NCI-H2196 (cell line): Measurements from ENCODE around the gene CHST13.

Experiments used
- DNase-seq: peaks from one replicate; lab custom pipeline; 2025; ENCODE audit not compliant: unreplicated experiment; lab: John Stamatoyannopoulos, UW

The CHST13 gene

DNA sequence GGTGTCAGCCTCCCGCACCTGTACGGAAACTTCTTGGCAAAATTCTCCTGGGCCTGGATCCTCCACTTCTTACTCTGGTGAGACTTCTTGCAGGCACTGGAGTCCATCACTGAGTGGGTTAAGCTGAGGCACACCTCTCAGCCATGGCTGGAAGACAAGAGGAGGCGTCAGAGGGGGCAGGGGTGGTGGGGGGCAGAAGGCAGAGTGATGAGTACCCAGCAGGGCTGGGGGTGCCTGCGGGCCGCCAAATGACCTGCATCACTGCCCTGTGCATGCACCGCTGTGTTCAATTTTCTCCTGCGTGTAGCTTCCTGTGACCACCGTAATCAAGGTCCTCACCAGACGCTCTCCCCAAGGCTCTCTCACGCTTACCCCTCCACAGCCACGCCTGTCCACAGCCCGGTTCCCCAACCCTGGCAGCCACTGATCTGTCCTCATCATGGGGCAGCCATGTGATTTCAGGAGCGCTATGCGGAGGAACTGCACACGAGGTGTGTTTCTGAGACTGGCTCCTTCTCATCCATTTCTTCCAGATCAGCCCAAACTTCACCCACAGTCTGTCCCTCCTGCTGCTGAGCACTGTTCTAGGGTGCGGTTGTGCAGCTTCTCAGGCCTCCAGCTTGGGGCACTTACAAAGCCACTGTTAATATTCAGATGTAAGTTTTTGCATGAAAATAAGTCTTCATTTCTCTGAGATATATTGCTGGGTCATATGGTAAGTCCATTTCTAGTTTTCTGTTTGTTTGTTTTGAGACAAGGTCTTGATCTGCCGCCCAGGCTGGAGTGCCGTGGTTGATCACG, 29.5 kb downstream of the CHST13 start:
- DNase-seq = no peak

DNA sequence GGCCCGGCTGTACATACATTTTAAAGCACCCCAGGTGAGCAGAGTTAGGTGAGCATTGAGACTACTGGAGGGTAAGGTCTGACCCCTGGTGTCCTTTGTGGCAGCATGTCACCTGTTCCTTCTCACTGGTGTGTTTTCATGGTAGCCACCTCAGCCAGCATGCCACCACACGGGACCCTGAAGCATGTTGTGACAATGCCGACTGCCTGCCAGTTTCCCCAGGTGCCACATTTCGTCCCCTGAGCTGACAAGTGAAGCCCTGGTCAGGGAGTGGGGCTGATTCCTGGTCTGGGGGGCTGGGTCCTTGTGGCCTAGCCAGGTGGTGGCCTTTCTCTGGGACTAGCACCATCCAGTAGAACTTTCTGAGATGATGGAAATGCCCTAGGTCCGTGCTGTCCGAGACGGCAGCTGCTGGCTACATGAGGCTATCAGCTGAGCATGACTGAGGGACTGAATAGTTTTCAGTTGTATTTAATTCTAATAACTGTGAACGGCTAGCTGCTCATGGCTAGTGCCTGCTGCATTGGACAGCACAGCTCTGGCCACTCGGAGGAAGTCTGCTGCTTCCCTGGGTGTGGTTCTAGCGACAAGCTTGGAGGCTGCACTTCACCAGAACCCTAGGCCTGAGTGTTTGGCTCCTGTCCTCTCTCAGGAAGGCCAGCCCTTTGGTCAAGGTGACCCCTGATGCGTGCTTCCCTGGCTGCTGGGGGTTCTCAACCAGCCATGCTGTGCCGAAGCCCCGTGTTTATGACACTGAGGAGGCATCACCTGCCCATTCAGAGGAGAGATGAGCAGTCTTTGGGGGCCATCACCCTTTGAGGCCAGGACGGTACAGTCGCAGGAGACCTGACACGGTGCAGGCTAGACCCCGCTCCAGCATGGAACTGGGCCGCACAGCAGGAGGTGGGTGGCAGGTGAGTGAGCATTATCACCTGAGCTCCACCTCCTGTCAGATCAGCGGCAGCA, 30.9 kb downstream of the CHST13 start:
- no peak for DNase-seq

DNA sequence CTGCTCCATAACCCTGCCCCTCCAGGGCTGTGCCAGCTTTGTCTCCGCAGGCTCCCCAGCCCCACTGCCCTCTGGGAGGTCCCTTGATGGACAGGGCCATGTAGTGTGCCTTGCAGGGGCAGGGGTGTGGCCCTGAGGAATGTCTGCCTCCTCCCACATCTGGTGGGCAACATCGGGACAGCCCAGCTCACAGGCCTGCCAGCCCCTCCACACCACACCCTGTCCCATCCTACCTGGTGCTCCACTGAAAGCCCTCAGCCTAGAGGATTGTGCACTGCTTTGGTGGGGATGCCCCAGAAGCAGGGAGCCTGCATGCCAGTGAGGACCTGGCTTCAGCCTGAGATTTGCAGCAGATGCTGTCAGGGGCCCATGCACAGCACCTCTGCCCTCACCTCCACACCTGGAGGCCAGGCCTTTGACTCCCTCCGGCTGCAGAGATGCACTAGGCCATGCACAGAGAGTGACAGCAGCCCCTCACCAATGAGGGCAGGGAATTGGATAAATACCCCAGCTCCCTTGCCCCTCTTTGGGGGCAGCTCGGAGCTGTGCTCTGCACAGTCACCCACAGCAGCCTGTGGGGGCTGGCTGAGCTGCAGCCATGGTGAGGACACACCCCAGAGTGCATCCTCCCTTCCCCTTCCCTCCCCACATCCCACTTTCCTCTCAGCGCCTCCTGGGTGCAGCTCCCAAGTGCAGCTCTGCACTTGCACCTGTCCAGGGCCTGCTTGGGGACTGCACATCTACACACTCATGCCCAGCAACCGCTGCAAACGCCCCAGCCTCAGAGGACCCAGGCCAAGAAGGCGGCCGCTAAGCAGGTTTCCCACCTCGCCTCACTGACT, 32.1 kb downstream of the CHST13 start:
- no peak for DNase-seq

DNA sequence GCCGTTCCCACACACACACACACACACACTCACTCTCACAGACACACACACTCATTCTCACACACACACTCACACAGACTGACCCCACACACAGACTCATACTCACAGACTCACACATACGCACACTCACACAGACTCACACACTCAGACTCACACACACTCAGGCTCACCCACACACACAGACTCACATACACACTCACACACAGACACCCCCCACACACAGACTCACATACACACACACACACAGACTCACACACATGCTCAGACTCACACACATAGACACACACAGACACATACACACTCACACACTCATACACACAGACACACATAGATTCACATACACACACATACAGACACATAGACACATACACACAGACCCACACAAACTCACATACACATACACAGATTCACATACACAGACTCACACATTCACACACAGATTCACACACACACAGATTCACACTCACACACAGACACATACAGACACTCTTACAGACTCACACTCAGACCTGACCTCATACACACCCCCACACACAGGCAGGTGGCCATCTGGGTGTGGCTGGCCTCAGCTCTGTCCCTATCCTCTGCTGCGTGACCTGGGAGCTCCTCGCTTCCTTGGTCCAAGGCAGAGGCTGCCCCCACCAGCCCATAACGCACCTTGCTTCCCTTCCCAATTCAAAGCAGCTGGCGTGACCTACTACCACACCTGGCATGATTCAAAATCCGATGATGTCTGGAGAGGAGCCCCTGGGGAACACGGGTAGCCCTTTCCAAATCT, 32.9 kb downstream of the CHST13 start:
- DNase-seq = no peak

DNA sequence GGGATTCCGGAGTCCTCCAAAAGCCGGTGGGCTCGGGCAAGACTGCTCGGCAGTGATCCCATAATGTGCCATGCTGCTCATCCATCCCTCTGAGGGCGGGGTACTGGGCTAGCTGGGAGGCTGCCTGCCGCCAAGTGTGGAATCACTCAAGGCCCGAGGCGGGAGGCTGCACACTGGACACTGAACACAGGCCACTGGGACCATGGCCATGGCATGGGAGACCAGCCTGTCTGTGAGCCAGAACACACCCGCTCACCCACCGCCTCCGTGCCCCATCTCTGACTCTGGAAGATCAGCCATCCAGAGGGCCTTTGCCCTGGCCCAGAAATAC, 33.4 kb downstream of the CHST13 start:
- no peak for DNase-seq

DNA sequence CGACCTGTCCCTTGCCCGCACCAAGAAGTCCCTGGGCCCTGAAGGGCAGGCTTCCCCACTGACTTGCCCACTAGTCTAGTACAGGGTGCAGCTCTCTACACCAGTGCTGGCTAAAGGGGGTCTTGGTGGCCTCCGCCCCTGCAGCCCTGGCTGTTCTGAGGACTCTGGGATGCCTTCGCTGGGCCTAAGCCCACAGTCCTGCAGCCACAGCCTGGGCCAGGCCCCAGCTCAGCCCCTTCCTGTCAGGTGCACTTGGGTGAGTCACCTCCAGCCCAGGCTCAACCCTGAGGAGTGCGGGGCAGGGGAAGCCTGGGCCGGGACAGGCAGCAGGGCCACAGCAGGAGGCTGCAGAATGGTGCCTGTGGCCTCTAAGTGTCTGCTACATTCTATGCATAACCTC, 33.8 kb downstream of the CHST13 start:
- no peak for DNase-seq

DNA sequence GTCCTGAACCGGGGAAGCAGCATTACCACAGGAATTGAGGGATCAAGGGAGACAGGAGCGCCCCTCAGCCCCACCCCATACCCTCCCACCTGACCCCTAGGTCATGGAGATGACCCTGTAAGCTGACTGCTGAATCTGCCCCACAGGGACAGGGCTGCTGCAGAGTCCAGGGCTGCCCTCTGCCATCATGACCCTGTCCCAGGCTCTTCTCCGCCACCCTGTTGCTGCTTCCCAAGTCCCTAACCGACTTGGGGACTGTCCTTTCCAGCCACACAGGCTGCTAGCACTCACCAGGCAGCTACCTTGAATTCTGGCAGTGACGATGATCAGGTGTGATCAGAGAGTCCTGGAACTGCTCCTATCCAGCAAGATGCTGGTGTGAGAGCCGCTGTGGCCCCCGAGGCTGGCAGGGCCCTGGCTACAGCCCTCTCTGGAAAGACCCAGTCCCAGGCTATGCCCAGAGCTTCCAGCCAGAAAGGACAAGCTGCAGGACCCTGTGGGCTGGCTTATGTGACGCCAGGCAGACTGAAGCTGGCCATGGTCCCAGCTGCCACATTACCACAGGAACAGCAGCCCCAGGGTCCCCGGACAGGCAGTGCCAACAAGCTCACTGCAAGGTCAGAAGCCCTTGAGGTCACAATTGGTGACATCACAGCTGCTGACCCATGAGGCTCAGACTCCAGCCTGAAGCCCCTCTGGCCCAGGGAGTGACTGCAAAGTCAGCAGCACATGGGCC, 34.5 kb downstream of the CHST13 start, which contains the start of gene C3orf22:
Gene C3orf22 (minus strand): TSS at position 597 of the 736 bp plus-strand sequence. CDS start 5,542 bp downstream, outside the sequence.
- DNase-seq = no peak

DNA sequence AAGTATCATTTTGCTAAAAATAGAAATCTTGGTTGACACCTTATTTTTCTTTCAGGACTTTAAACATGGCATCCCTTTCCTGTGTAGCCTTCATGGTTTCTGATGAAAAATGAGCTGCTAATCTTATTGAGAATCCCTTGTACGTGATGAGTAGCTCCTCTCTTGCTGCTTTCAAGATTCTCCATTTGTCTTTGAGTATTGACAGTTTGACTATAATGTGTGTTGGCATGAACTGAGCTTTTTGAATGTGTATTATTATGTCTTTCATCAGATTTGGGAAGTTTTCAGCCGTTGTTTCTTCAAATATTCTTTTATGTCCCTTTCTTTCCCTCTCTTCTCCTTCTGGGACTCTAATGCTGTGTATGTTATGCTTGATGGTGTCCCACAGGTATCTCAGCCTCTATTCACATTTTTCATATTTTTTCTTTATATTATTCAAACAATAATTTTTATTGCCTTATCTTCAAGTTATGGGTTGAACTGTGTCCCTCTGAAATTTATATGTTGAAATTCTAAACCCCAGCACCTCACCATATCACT, 38.9 kb downstream of the CHST13 start:
- DNase-seq = no peak

DNA sequence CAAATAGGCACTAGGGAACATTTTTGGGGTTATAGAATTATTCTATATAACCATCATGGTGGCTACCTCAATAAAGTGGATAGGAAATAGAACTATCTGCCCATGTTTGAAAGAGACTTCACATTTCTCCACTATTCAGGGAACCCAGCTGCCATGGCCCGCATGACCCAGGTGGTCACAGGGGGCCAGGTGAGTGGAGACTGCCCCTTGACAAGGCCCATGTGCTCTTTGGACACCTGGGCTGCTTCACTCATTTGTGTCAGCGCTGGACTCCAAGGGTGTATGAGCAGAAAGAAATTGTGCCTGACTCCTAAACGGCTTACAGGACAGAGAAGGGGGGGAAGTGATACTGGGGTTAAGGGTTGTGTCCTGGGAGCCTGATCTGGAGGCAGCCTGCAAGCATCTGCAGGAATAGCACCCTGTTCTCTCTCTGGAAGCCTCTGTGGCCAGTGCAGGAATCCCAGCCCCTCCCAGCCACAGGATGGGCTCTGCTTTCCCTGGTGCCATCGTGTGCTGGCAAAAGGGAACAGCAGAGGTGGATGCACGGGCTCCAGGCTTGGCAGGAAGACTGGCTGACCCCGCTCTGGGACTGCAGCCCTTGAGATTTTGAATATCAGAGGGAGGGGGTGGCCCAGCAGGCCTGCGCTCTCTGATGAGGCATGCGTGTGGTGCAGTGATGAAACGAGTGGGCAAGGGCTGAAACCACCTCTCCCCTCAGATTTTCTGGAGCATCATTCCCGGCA, 43.9 kb downstream of the CHST13 start:
- no peak for DNase-seq

DNA sequence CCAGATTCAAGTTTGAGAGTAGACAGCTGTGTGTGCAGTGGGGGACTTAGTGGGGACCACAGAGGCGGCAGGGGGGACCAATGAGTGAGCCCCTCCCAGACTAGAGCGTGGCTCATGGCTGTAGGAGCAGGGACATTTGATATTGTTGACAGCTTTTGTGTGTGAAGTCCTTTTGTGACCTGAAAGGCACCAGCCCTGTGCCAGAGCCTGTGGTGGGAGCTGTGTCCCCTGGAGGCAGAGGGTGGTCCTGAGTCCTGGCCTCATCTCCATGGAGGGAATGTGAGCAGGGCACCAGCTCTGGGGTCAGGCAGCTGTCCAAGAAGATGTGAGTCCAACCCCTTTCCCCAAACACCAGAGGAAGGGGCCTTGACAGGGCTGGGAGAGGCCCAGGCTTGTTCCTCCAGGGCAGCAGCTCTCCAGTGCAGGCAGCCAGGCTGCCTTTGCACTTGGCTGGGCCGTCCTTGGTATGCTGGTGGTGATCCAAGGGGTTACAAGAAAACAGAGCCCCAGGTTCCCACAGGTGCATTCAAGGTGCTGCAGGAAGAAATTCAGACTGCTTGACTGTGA, 44.9 kb downstream of the CHST13 start:
- no peak for DNase-seq

DNA sequence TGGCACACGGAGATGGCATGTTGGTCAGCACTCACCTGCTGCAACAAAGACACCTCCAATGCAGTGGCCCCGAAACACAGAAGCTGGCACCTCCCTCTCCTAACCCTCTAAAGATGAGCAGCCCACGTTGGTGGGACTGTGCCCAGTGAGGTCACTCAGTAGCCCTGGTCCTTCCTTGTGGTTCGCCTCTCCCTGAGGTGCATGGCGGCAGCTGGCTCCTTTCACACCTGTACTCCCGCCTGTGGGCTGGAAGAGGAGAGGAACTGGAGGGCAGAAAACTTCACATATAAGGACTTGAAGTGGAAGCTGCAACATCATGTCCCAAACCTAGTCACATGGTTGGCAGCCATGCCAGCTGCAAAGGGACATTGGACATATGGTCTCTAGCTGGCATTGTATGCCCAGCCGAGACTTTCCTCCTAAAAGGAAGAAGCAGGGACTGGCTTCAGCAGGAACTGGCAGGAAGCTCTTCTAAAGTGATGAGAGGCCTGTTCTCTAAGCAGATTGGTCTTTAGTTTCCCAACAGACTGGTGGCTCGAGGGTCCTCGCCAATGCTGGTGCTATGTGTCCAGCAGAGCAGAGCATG, 45.5 kb downstream of the CHST13 start:
- no peak for DNase-seq

DNA sequence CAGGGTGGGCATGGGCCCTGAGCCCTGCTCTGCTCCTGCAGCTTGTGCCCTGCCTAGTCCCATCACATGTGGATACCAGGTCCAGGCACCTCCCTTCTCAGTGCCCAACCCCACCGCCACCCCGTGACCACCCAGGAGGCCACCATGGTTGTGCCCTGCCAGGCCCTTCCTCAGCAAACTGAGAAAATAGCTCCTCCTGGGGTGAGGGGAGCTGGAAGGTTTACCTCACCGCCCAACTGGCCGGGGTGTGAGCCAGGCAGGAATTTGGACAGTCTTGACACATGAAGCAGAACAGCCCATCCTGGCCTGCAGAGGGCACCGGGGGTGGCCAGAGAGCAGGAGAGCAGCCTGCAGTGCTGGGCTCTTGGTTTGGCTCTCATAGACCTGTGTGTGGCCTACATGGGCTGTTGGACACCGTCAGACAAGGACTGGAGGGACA, 46.2 kb downstream of the CHST13 start:
- no peak for DNase-seq

DNA sequence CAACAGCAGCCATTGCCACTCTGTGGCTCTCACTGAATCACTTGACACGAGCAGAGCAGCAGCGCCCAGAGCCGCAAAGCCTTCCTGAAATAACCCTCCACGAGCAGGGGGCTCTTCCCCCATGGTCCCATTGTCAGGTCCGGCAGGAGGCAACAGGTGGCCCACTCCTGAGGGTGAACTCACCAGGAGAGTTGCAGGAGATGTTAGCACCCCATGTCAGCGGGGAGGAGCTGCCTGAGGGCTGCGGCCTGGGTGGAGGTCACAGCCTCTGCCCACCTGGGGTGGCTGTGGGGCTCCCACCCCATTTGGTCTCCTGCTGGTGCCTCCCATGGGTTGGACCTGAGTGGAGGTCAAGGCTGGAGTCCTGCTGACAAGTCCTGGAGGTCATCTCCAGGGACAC, 47.1 kb downstream of the CHST13 start:
- DNase-seq = no peak

DNA sequence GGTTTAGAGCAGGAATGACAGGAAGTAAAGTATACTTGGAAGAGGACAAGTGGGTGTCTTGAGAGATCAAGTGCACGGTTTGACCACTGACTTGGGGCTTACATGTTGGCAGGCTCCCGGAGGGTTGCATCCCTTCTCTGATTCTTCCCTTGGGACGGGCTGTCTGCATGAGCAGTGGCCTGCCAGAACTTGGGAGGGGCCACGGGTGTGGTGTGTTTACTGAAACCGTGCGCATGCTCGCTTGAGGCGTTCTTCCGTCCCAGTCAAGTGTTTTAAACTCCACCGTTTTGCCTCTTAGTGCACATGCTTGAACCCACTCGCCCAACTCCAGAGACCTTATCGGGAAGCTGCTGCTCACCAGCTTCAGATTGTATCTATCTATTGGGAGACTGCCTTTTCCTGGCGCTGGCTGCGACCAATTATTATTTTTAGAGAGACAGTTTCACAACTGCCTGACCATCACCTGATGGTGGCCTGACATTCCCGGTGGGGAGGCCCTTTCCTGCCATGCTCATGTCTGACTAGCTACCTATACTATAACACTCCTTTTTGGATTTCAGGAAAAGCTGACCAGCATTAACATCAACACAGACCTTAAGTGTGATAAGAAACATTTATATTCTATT, 49.6 kb downstream of the CHST13 start:
- DNase-seq = no peak

DNA sequence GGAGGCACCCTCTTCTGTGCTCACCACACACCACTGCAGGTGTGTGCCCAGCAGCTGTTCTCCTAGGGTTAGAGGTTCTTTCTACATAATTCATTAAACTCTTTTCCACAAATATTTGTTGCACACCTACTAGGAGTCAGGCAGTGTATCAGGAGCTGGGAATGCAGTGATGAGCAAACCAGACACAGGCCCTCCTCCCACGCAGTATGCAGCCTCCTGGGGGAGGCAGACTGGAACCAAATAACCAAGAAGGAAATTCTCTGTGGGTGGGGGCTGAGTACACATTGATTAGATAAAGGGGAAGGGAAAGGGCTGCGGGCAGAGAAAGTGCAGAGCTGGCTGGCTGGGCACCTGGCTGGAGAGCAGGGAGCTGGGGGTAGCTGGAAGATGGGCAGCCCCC, 53.3 kb downstream of the CHST13 start:
- no peak for DNase-seq

DNA sequence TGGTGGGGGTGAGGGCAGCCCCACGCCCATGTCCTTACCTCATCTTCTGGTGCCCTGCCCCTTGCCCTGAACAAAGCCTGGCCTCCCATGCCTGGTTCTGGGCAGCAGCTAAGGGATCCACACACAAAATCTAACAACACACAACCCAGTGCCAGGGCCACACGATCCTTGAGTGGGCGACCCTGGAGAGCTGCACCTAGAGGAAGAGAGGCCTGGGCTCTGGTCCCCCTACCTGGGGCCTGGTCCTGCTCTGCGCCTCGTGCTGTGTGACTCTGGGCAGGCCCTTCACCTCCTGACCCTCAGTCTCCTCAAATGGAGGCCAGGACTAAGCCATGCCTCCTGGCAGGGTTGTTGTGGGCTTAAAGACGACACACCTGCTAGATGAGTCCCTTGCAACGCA, 54.7 kb downstream of the CHST13 start:
- DNase-seq = no peak

DNA sequence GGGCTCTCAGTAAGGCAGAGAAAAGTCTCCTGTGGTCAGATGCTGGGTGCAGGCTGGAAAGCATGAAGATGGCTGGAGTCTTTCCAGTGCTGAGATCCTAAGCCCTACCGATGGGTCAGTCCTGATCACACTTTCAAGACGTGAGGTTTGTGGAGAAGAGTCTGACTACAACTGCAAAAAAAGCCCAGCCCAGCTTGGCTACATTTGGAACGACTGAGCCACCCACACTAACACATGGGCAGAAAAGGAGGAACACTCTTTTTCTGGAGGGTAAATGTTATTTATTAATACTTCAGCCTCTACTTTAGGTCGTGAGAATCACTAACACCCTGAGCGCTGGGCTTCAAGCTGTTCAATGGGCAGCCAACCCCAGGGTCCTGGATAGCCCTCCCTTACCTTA, 56.8 kb downstream of the CHST13 start:
- DNase-seq = no peak

DNA sequence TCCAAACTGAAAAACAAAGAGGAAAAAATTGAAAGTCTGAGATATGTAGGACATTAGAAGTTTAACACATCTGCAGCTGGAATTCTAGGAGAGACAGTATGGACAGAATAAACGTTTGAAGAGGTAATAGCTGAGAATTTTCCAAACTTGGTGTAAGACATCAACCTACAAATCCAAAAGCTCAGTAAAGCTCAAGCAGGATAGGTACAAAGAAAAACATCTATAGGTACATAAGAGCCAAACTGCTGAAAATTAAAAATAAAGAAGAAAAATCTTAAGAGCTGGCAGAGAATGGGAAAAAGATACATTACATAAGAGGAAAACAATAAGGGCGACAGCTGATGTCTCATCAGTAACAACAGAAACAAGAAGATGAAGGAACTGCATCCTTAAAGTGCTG, 57.6 kb downstream of the CHST13 start:
- no peak for DNase-seq
